Measurements from ENCODE around the gene NT5C1A. TPM values are rescaled to one million over a fixed set of nuclear protein-coding genes. Genes with fewer than 3 reads are reported as not detected.

The NT5C1A gene
- total RNA-seq, 1 experiment from 2014 or later, result not detected

DNA sequence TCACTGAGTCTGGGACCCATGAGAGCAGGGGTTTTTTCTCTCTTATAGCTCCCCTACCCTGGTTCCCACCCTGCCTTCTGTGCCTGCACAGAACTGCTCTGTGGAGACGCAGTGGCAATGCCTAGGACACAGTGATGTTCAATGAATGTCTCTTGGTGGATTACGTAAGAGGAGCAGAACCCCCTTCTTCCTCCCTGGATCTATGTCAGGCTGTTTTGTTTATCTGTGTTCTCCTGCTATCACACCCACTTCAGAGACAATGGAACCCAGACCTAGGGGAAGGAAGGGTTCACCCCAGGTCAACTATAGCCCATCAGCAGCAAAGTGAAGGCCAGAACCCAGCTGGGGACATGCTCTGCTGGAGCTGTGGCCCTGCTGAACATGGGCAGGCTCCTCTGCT lies 17.3 kb upstream of the NT5C1A start:
- no peaks in the 10 kb centered on the region for H3K9me3 ChIP-seq (ENCODE audit: control insufficient read depth, low read depth, low read length)
- no peak overlapping the region for H3K14ac ChIP-seq (ENCODE audit: insufficient read depth, low read length)
- no peaks in the 10 kb centered on the region for H4K20me1 ChIP-seq (ENCODE audit: control insufficient read depth, insufficient read depth, insufficient read length)
- H2BK5ac ChIP-seq (ENCODE audit: insufficient read length, low read length), result no peak overlapping the region
- DNase-seq, result no peak
- no peak overlapping the region for H4K5ac ChIP-seq (ENCODE audit: insufficient read length, low read depth, low read length)
- no peak overlapping the region for H4K8ac ChIP-seq (replicated peaks; ENCODE audit: insufficient read length, low read depth, low read length)
- H3K79me1 ChIP-seq (ENCODE audit: insufficient read depth, low read depth, low read length, poor library complexity, severe bottlenecking), result no peaks in the 10 kb centered on the region
- peaks cover 12% of the 10 kb centered on the region for H3K23me2 ChIP-seq (ENCODE audit: insufficient read length, low read depth, low read length, poor library complexity, severe bottlenecking)
- H3K9me3 Mint-ChIP-seq, result peaks cover 0 to 2% of the 10 kb centered on the region in 2 experiments; a peak in 1 of 5 replicates
- no peak overlapping the region for H2BK20ac ChIP-seq (ENCODE audit: low read depth, low read length, poor library complexity, severe bottlenecking)
- no peak overlapping the region for H3K27ac Mint-ChIP-seq
- H3K36me3 Mint-ChIP-seq (ENCODE audit: insufficient read depth in 1 of 3, low read depth in 3 of 3), result no peaks in the 10 kb centered on the region
- no peaks in the 10 kb centered on the region for H3K4me1 ChIP-seq (ENCODE audit: insufficient read depth, low read length)
- no peak overlapping the region for H3K9ac ChIP-seq (ENCODE audit: extremely low read depth, insufficient read length, low read length)
- H3K27me3 ChIP-seq (ENCODE audit: insufficient read depth, low read length), result peaks cover 87% of the 10 kb centered on the region
- H2BK120ac ChIP-seq (ENCODE audit: low read depth, low read length, poor library complexity, severe bottlenecking), result no peak overlapping the region
- H3K4ac ChIP-seq (ENCODE audit: low read depth, low read length), result no peak overlapping the region
- H3K4me3 Mint-ChIP-seq, result no peak overlapping the region
- H3K4me2 ChIP-seq (ENCODE audit: insufficient read depth, insufficient read length, low read length), result no peak overlapping the region
- no peak overlapping the region for H3K27ac ChIP-seq (ENCODE audit: insufficient read length, low read depth, low read length)
- peaks cover 0 to 9% of the 10 kb centered on the region in 2 experiments; a peak in 3 of 4 replicates for H3K4me1 Mint-ChIP-seq
- H3K27me3 Mint-ChIP-seq (ENCODE audit: low read depth), result peaks cover 100% of the 10 kb centered on the region
- no peak overlapping the region for H4K91ac ChIP-seq (ENCODE audit: insufficient read length, low read depth, low read length)
- H3T11ph ChIP-seq (ENCODE audit: low read length), result no peak overlapping the region
- H2AK5ac ChIP-seq (ENCODE audit: insufficient read length, low read length), result no peak overlapping the region
- TF ChIP-seq, protein P1, sequence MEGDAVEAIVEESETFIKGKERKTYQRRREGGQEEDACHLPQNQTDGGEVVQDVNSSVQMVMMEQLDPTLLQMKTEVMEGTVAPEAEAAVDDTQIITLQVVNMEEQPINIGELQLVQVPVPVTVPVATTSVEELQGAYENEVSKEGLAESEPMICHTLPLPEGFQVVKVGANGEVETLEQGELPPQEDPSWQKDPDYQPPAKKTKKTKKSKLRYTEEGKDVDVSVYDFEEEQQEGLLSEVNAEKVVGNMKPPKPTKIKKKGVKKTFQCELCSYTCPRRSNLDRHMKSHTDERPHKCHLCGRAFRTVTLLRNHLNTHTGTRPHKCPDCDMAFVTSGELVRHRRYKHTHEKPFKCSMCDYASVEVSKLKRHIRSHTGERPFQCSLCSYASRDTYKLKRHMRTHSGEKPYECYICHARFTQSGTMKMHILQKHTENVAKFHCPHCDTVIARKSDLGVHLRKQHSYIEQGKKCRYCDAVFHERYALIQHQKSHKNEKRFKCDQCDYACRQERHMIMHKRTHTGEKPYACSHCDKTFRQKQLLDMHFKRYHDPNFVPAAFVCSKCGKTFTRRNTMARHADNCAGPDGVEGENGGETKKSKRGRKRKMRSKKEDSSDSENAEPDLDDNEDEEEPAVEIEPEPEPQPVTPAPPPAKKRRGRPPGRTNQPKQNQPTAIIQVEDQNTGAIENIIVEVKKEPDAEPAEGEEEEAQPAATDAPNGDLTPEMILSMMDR (conservative IDR thresholded peaks at IDR 0.05), result no peak
- H2BK15ac ChIP-seq (ENCODE audit: low read depth, low read length), result no peak overlapping the region
- H3K23ac ChIP-seq (ENCODE audit: insufficient read length, low read depth, low read length), result no peak overlapping the region
- H2AFZ ChIP-seq (ENCODE audit: low read length), result no peak overlapping the region
- H3K79me2 ChIP-seq (ENCODE audit: insufficient read depth, low read length), result no peaks in the 10 kb centered on the region
- no peak overlapping the region for H3K56ac ChIP-seq (ENCODE audit: insufficient read length, low read depth, low read length)
- no CpG with 5 or more reads among the region's 2 CpGs for WGBS (ENCODE audit: extremely low coverage, insufficient read length, low lambda C conversion rate)
- no peak overlapping the region for H3K18ac ChIP-seq (ENCODE audit: insufficient read length, low read depth, low read length)
- H2BK12ac ChIP-seq (ENCODE audit: insufficient read length, low read depth, low read length), result no peak overlapping the region
